GM18873 (cell line): ENCODE results near the gene STIM1.

ENCODE experiments used
- ATAC-seq: cut with Tn5 transposase; IDR thresholded peaks from one replicate; pipeline ENCODE4 v1.9.1; 2021; ENCODE audit warnings: mild to moderate bottlenecking, moderate library complexity, moderate number of reproducible peaks; ENCODE audit not compliant: unreplicated experiment, low FRiP score

STIM1 gene

DNA sequence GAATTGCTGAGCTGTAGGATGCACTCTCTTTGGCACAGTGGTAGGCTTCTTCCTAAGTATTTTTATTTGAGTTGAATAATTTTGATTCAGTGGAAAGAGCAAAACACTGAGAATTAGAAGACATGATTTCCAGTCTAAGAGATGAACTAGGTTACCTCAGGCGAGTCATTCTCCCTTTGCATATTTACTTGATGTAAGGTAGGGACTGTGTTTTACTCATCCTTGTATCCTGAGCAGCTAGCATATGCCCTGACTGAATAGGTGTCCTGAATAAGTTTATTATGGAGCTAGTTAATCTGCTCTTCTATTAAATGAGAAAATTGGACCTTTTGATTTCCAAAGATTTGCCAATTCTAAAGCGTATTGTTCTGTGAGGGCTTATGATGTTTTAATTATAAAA lies 50.7 kb downstream of the STIM1 start:
- ATAC-seq, result no peak

DNA sequence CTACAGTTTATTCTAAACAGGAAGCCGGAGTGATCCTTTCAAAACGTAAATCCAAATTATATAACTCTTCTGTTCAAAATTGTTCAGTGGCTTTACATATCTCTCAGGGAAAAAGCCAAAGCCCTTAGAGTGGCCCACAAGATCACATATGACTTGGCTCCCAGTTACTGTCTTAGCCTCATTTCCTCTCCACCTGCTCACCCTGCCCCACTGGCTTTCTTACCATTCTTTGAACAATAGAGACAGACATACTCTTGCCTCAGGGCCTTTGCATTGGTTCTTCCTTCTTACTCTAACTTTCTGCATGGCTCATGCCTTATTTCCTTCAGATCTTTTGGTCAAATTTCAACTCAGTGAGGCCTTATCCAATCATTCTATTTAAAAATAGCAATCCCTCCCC lies 52.1 kb downstream of the STIM1 start:
- ATAC-seq, result no peak

DNA sequence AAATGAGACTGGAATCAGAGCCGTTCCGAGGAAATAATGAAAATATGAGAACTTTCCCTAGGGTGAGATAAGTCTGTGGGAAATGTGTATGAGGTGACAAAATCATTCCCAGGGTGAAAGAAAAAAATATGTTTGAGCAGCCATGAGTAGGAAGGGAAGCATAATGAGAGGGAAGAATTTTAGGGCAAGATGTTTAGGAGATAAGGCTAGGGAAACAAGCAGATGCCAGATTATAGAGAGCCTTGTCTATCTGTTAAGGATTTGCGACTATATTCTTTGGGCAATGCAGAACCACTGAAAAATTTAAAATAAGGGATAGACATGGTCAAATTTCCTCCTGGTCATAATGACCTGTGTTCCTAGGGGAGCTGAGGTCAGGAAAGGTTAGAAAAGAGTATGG lies 54.4 kb downstream of the STIM1 start:
- no peak for ATAC-seq

DNA sequence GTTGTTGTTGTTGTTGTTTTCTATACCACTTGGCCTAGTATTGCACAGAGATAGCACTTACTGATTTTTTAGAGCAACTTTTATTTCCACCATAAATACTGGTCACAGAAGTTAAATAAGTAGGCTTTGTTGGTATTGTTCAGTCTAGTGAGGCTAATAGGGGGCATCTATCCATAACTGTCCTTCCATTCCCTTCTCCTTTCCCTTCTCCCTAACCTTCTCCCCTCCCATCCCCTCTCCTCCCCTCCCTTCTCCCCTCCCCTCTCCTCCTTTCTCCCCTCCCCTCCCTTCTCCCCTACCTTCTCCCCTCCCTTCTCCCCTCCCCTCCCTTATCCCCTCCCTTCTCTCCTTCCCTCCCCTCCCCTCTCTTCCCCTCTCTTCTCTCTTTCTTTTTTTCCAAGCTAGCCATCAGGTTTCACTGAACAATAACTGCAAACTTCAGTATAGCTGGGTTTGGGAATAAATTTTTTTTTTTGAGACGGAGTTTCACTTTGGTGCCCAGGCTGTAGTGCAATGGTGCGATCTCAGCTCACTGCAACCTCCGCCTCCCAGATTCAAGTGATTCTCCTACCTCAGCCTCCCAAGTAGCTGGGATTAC lies 56.5 kb downstream of the STIM1 start:
- no peak for ATAC-seq

DNA sequence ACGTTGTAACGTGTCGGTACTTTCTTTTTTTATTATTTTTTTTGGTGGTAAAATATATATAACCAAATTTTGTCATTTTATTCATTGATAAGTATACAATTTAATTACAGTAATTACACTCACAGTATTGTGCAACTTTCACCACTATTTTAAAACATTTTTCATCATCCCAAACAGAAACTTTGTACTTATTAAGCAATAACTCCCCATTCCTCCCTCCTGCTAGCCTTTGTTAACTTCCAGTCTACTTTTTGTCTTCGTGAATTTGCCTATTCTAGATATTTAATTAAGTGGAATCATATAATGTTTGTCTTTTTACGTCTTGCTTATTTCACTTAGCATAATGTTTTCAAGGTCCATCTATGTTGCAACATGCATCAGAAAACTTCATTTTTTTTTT lies 58.5 kb downstream of the STIM1 start:
- no peak for ATAC-seq

DNA sequence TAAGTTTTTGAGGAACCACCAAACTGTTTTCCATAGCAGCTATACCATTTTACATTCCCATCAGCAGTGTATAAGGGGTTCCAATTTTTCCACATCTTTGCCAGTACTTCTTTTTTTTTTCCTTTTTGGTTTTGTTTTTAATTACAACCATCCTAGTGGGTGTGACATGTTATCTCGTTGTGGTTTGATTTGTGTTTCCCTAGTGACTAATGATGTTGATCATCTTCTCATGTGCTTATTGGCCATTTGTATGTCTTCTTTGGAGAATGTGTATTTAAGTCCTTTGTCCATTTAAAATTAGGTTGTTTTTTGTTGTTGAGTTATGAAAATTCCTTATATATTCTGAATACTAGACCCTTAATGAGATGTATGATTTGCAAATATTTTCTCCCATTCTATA lies 59.3 kb downstream of the STIM1 start:
- ATAC-seq, result no peak

DNA sequence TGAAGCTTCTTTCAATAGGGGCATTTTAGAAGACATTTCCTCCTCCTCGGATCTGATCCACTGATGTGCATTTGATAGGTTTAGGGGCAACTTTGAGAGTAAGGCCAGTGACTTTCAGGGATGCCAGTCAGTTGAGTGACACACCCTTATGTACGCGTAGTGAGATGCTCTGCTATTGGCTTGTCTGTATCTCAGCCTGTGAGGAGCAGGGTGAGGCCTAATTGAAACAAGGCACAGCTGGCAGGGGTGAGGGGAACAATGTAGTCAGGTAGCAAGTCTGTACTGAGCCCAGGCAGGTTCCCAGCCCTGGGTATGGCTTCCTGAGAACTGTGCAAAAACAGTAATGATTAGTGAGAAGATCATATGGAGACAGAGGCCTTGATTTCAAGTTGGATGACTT lies 61.5 kb downstream of the STIM1 start:
- no peak for ATAC-seq

DNA sequence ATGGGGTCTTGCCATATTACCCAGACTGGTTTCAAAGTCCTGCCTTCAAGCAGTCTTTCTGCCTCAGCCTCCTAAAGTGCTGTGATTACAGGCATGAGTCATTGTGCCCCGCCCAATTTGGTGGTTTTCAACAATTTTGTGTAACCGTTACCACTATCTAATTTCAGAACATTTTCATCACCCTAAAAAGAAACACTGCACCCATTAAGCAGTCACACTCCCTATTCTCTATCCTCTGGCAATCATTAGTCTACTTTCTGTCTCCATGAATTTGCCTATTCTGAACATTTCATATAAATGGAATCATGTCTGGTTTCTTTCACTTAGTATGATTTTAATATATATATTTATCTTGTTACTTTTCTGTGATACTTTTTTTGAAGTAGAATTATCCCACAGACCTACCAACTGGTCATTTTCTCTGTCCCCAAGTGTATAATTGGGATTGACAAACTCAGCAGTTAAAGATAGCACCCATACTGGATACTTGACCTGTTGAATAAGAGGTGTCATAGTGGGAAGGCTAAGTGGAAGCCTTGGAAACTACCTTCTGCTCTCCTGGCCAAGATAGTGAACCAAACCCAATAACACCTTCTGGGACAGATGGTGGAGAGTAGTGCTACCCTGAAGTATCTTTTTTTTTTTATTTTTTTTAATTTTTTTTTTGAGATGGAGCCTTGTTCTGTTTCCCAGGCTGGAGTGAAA lies 64.8 kb downstream of the STIM1 start:
- no peak for ATAC-seq

DNA sequence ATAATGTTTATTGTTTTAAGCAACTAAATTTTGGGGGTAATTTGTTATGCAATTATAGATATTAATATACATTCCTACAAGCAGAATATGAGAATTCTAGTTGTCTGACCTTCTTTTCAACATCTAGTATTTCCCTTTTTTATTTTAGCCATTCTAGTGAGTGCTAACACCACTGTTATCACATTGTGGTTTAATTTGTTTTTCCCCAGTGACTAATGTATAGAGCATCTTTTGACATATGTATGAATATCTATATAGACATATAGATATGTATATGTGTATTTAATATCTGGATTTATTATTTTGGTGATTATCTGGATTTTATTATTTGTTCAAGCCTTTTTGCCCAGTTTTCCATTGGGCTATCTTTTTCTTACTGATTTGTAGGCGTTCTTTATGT lies 66.6 kb downstream of the STIM1 start:
- ATAC-seq, result no peak

DNA sequence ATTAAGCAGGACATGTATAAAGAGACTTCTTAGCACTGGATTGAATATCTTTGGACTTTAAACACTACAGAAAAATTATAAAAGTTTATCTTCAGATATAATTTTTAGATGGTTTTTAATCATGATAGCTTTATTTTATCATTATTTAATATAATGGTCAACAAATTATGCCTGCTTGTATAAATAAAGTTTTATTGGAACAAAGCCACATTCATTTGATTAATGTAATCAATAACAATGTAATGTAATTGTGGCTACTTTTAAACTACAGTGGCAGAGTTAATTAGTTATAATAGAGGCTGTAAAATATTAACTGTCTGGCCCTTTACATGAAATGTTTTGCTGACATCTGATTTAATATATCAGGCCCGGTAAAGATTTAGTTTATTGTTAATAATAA lies 70.0 kb downstream of the STIM1 start:
- no peak for ATAC-seq

DNA sequence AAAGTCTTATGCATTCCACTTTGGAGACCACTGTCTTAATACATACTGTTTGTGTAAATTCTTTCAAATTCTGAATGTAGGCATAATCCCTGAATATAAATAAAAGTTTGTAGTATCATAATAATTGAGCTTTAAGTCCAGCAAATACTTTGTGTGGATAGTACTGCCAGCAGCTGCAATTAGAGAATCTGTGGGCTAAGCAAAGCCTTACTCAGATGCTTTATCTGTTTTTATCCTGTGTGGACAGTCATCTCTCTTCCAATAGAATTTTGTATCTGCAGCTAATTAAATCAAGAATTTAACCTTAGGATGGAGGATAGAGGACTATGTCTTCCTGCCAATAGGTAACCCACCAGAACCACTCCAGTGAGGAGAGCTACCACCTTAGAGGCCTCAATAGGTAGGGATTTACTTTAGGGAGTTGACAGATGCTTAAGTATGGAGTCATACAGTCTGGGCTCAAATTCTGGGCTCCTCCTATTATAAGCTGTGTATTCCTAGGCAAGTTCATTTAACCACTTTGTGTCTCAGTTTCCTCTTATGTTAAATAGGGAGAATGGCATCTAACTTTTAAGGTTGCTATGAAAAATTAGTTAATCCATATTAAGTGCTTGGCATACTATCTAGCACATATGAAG lies 71.1 kb downstream of the STIM1 start:
- no peak for ATAC-seq

DNA sequence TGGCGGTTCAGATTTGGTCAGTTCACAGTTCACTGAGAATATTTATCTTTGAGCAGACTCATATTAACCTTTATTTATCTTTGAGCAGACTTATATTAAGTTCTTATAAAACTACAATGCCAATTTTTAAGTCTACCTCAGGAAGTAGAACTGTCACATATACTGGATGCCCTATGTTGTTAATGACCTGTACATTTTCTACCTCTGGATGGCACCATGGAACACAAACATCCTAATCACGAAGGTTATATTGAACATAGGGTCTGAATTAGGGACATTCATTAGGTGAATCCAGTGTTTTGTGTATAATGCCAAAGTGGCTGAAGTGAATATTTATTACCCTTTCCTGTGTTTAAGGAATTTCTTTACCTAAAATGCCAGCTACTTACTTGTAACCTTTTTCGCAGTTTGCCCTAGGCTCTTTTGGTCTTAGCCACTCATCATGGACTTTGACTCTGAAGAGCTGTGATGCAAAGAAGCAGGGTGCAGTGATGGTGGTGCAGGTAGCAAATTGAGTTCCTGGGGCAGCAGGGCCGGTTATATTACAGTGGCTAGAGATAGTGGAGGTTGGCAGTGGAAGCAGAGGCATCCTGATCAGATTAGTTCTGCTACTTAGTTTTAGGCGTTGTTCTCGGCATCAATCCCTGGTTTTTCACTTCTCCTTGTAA lies 71.8 kb downstream of the STIM1 start:
- ATAC-seq, result no peak

DNA sequence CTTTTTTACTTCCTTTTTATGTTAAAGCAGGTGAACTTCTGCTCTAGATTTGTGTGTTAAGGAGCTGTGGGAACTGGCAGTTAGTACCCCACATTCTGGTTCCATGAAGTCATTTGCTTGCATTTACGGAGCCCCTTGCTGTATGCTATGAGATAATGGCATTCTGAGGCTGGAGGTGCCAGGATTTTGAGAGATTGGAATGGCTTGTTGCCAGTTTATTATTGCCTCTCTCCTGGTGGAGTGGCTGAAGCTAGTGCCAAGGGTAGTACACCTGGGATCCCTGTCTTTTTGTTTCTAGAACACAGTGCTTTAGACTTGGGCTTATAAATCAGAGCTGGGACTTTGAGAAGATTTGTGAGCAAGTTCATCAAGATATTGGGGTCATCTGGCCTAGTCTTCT lies 73.8 kb downstream of the STIM1 start:
- ATAC-seq, result no peak

DNA sequence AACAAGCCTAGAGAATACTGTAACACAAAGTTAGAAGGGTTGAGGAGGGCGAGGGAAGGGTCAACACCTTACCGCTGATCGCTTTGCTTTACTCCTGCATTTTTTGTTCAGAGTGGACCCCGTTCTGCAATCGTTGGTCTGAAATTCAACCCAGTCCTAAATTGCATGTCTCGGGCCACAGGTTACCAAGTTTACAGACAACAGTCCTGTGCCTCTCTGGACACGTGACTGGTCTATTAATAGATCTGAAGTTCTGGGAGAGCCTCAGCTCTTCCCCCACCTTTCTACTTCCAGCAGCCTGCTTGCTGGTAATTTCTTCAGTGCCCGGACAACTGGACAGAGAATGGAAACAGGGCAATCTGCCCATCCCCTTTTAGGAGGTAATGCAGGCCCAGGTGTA lies 74.2 kb downstream of the STIM1 start:
- ATAC-seq, result no peak

DNA sequence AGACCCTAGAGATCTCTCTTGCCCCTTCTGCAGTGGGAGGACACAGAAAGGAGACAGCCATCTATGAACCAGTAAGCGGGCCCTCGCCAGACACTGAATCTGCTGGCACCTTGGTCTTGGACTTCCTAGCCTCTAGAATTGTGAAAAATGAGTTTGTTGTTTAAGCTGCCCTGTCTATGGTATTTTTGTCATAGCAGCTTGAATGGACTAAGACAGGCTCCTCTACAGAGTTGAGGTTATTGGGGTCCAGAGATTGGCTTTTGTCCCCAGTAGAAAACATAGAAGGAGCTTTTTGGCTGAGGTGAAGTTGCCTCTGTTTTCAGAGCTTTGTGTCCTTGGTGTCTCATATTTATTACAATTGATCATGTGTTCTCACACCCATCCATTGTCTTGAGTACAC lies 77.2 kb downstream of the STIM1 start:
- ATAC-seq, result no peak

DNA sequence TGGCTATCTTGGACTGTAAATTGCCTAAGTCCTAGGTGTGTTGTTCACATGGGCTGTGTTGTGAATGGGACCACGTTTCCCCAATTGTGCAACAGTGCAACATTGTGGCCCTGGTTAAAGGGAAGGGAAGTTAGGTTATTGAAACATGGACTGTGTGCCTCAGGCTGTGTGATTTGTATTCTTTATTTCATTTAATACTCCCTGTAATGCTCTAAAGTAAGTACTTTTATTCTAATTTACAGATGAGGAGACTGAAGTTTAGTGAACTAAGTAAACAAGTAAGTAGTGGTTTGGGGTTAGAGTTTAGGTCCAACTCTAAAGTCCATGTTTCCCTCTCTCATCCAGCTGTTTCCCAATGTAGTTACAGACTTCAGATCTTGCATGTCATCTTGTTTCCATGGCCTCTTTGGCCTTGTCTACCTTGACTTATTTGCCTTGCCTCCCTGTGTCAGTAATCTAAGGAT lies 77.7 kb downstream of the STIM1 start:
- no peak for ATAC-seq

DNA sequence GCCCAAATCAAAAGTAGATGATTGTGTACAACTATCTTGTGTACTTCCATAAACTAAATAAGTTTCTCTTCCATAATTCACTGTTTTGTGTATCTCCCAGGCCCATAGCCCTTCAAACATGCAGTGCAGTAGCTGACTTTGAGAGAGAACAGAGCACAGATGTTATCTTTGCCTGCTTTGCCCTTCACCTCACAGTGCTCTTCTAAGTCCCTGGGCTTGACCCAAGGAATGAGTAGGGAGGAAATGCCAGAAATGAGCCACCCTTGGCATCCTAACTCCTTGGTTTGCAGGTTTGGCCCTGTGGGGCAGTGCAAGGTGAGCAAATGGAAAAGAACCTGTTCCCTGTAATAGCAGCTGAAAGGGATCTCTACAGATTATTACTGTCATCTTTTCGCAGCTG lies 79.2 kb downstream of the STIM1 start:
- no peak for ATAC-seq

DNA sequence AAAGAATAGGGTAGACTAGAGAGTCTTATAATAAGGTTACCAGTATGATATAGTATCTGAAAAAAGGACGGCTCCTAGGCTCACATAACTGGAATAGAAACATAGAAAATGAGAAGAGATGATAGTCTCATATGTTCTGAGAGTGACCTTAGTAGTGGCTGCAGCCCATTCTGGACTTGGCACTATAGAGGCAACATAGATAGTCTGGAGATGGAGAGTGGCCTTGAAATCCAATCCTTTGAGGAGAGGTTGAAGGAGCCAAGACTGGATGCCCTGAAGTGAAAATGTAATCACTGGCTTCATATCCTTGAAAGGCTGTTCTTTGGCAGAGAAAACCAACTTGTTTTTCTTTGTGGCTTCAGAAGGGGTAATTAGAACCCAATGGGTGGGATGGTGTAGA lies 81.1 kb downstream of the STIM1 start:
- no peak for ATAC-seq

DNA sequence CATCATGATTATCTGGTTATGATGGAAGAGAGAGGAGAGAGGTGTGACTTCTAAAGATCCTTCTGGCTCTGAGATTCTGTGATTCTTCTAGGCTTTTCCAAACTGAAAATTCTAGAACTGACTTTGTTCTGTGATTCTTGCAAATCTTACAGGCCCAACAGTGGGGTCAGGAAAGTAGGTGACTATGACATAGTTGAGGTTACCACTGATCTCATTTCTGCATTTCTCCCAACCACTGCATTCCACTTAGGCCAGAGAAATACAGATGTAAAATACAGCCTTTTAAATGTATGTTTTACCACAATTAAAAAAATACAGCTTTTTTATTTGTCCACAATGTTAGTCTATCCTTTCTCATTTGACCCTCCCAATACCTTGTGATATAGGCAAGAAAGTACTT lies 83.7 kb downstream of the STIM1 start:
- ATAC-seq, result no peak

DNA sequence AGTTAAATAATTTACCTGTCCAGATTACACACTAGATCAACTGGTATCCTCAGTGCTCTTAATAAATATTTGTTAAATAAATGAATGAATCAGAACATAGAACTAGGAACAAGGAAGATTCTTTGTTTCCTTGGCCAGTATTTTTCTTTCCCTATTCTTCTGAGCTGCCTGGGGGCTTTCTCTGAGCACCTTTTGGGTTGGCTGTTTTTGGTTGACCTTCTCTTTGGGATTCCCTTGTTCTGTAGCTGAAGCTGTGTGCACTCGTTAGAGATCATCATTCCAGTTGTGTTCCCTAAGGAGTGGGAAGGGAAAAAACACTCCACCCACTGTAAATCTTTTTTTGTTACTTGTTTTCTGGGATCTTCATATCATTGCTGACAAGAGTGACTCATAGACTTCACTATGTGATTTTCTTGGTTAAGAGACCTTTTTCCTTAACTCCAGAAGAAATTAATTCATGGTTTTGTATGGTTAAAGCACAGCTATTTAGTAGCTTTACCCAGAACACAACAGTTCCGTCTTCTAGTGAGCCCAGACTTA lies 84.3 kb downstream of the STIM1 start:
- ATAC-seq, result no peak
